IMR-90 (cell line): ENCODE measurements around the gene TGFA. TPM values are rescaled to one million over a fixed set of nuclear protein-coding genes. Genes with fewer than 3 reads are reported as not detected.

Experiments used
- ATAC-seq: fragments of 200-7000 bp; cut with Tn5 transposase; 2 replicates; pipeline ENCODE4 v1.9.1; 2020; ENCODE audit warnings: low read depth, mild to moderate bottlenecking, moderate library complexity
- BruUV-seq: library from RNA; stranded (reverse); fragments of 400-500 nt; replicated peaks from 2 replicates; lab custom pipeline; 2021; lab: Mats Ljungman, UMichigan
- CTCF ChIA-PET: fragments of 300-600 bp; formaldehyde crosslinking; extraction: SDS; loops from one replicate; lab custom pipeline; 2021; ENCODE audit warnings: antibody characterized with exemption; lab: Yijun Ruan, JAX
- POLR2A ChIA-PET: fragments of 300-600 bp; sonication (Branson Sonifier 250); formaldehyde crosslinking; loops from one replicate; lab custom pipeline; 2022; ENCODE audit warnings: antibody characterized with exemption; ENCODE audit not compliant: unreplicated experiment; lab: Charles Lee
- DNase-seq: peaks from one replicate; pipeline ENCODE4 v3.0.0; 2013
- H2AFZ ChIP-seq: replicated peaks from 2 replicates; pipeline ENCODE3; 2013; ENCODE audit warnings: low read length, mild to moderate bottlenecking; ENCODE audit not compliant: poor library complexity
- H2AK5ac ChIP-seq: 2 replicates; pipeline ENCODE4 v1.6.1; 2013; ENCODE audit warnings: low read depth, low read length, inconsistent platforms
- H2AK9ac ChIP-seq: replicated peaks from 2 replicates; pipeline ENCODE3; 2013; ENCODE audit warnings: mild to moderate bottlenecking, low read depth, low read length, moderate library complexity; ENCODE audit not compliant: poor library complexity
- H2BK120ac ChIP-seq: 2 replicates; pipeline ENCODE4 v1.6.1; 2013; ENCODE audit warnings: low read depth, low read length, inconsistent platforms
- H2BK15ac ChIP-seq: 3 replicates; pipeline ENCODE4 v1.6.1; 2013; ENCODE audit warnings: low read depth, low read length, inconsistent platforms
- H2BK20ac ChIP-seq: 2 replicates; pipeline ENCODE4 v1.6.1; 2013; ENCODE audit warnings: low read depth, mild to moderate bottlenecking, inconsistent platforms, low read length, moderate library complexity
- H2BK5ac ChIP-seq: 2 replicates; pipeline ENCODE4 v1.6.1; 2013; ENCODE audit warnings: mild to moderate bottlenecking, low read depth, low read length, inconsistent platforms; ENCODE audit not compliant: poor library complexity, severe bottlenecking
- H3K14ac ChIP-seq: replicated peaks from 2 replicates; pipeline ENCODE4 v1.6.1; 2013; ENCODE audit warnings: low read depth, low read length, inconsistent platforms
- H3K18ac ChIP-seq: 2 replicates; pipeline ENCODE4 v1.6.1; 2013; ENCODE audit warnings: low read depth, low read length, control low read depth
- H3K23ac ChIP-seq: 2 replicates; pipeline ENCODE4 v1.6.1; 2013; ENCODE audit warnings: low read depth, low read length, inconsistent platforms
- H3K27ac ChIP-seq: 2 replicates; pipeline ENCODE4 v1.5.1; 2013; ENCODE audit warnings: mild to moderate bottlenecking, control low read depth, low read length; ENCODE audit not compliant: insufficient read depth
- H3K27me3 ChIP-seq: 2 replicates; pipeline ENCODE4 v1.6.1; 2013; ENCODE audit warnings: low read length; ENCODE audit not compliant: control insufficient read depth, insufficient read depth
- H3K36me3 ChIP-seq: 2 replicates; pipeline ENCODE4 v1.6.1; 2013; ENCODE audit warnings: low read length, mixed read lengths; ENCODE audit not compliant: control insufficient read depth, insufficient read depth
- H3K4ac ChIP-seq: 2 replicates; pipeline ENCODE4 v1.6.1; 2013; ENCODE audit warnings: low read depth, low read length, inconsistent platforms
- H3K4me1 ChIP-seq: 2 replicates; pipeline ENCODE4 v1.6.1; 2013; ENCODE audit warnings: low read length, mixed read lengths; ENCODE audit not compliant: control insufficient read depth, insufficient read depth
- H3K4me2 ChIP-seq: 2 replicates; pipeline ENCODE4 v1.6.1; 2013; ENCODE audit warnings: low read depth, mild to moderate bottlenecking, control low read depth, low read length, moderate library complexity
- H3K4me3 ChIP-seq: 2 replicates; pipeline ENCODE4 v1.5.1; 2013; ENCODE audit warnings: low read depth, mild to moderate bottlenecking, control low read depth, low read length, moderate library complexity; ENCODE audit not compliant: insufficient read depth
- H3K56ac ChIP-seq: 2 replicates; pipeline ENCODE4 v1.6.1; 2013; ENCODE audit warnings: low read length, inconsistent platforms; ENCODE audit not compliant: insufficient read depth; ENCODE audit errors: extremely low read depth
- H3K79me1 ChIP-seq, 2 experiments: 2 replicates each; pipeline ENCODE4 v1.6.1; 2013; ENCODE audit warnings: low read length in 2 of 2, inconsistent platforms in 1 of 2, low read depth in 1 of 2
- H3K9ac ChIP-seq: 2 replicates; pipeline ENCODE4 v1.6.1; 2013; ENCODE audit warnings: low read depth, low read length, control low read depth
- H3K9me1 ChIP-seq: 2 replicates; pipeline ENCODE4 v1.6.1; 2013; ENCODE audit warnings: low read length, inconsistent platforms; ENCODE audit not compliant: insufficient read depth
- H3K9me3 ChIP-seq: 2 replicates; pipeline ENCODE4 v1.6.1; 2013; ENCODE audit warnings: low read length; ENCODE audit not compliant: control insufficient read depth, insufficient read depth
- H4K20me1 ChIP-seq: 2 replicates; pipeline ENCODE4 v1.6.1; 2013; ENCODE audit warnings: low read length, inconsistent platforms; ENCODE audit not compliant: insufficient read depth
- H4K5ac ChIP-seq: 2 replicates; pipeline ENCODE4 v1.6.1; 2013; ENCODE audit warnings: mild to moderate bottlenecking, low read depth, low read length, control low read depth
- H4K8ac ChIP-seq, 2 experiments: 2 replicates each; pipeline ENCODE4 v1.6.1; 2013; ENCODE audit warnings: low read depth in 2 of 2, low read length in 2 of 2, control low read depth in 1 of 2, inconsistent platforms in 1 of 2
- H4K91ac ChIP-seq: 2 replicates; pipeline ENCODE4 v1.6.1; 2013; ENCODE audit warnings: low read depth, low read length, inconsistent platforms; ENCODE audit not compliant: insufficient read depth
- BHLHE40 ChIP-seq: fragments of 150-350 bp; IDR thresholded peaks from 2 replicates; pipeline ENCODE4 v1.6.1; 2016; ENCODE audit warnings: mild to moderate bottlenecking, low read depth, low read length
- CHD1 ChIP-seq: IDR thresholded peaks from 2 replicates; pipeline ENCODE4 v1.6.1; 2012; ENCODE audit warnings: low read depth, low read length, improper control_type of control experiment
- CTCF ChIP-seq: conservative IDR thresholded peaks from 2 replicates; pipeline ENCODE4 v1.5.1; 2012; ENCODE audit warnings: mild to moderate bottlenecking, low read depth, low read length, improper control_type of control experiment
- FOS ChIP-seq: fragments of 150-350 bp; IDR thresholded peaks from 2 replicates; pipeline ENCODE4 v1.6.1; 2016; ENCODE audit warnings: low read depth, low read length
- MAFK ChIP-seq: IDR thresholded peaks from 2 replicates; pipeline ENCODE4 v1.6.1; 2012; ENCODE audit warnings: low read depth, low read length, improper control_type of control experiment
- MAZ ChIP-seq: IDR thresholded peaks from 2 replicates; pipeline ENCODE4 v1.6.1; 2012; ENCODE audit warnings: low read depth, mild to moderate bottlenecking, low read length, improper control_type of control experiment, moderate library complexity, borderline replicate concordance
- RAD21 ChIP-seq: IDR thresholded peaks from 2 replicates; pipeline ENCODE4 v1.6.1; 2012; ENCODE audit warnings: low read length, improper control_type of control experiment
- RFX5 ChIP-seq: IDR thresholded peaks from 2 replicates; pipeline ENCODE4 v1.8.0; 2012; ENCODE audit warnings: low read depth, mild to moderate bottlenecking, low read length, moderate library complexity
- SMC3 ChIP-seq: fragments of 150-350 bp; IDR thresholded peaks from 2 replicates; pipeline ENCODE4 v1.6.1; 2016; ENCODE audit warnings: low read depth, mild to moderate bottlenecking, antibody characterized with exemption, low read length, moderate library complexity
- WGBS, 2 experiments: methylation state at CpG; one replicate each; pipeline versions ENCODE4 v1.1.5 to v1.1.7; 2013; ENCODE audit warnings: missing lambda C conversion rate in 2 of 2; ENCODE audit not compliant: insufficient read length in 1 of 2; ENCODE audit errors: extremely low coverage in 2 of 2; 5-methylcytosine and 5-hydroxymethylcytosine counted together
- dilution Hi-C: fragments of 300-500 bp; cut with HindIII; formaldehyde crosslinking; loops from one replicate; pipeline ENCODE4 v1.14.3; 2018; ENCODE audit warnings: low sequenced_read_pairs; ENCODE audit not compliant: unreplicated experiment
- in situ Hi-C: fragments of 300-500 bp; cut with MboI; formaldehyde crosslinking; loops from 3 replicates; pipeline ENCODE4 v1.14.3; 2019; ENCODE audit warnings: low sequenced_read_pairs, inconsistent platforms, mixed read lengths
- intact Hi-C: fragments of 100-400 bp; cut with micrococcal nuclease; formaldehyde crosslinking; loops from 2 replicates; pipeline ENCODE4 v1.10.0; 2022
- polyA plus RNA-seq, 3 experiments: library from polyadenylated mRNA; depleted of rRNA; stranded (reverse); fragments of >200 nt; gene quantifications; 2 replicates each; pipeline ENCODE4 v1.2.3, GENCODE V29; 2012; ENCODE audit warnings: low replicate concordance in 1 of 3
- total RNA-seq: library from RNA; depleted of rRNA; stranded (reverse); fragments of >200 nt; gene quantifications from 2 replicates; pipeline ENCODE4 v1.2.3, GENCODE V29; 2012

Gene TGFA
- total and polyA plus RNA-seq, 2 of the 4 experiments (the other 2 are of a cell fraction): not detected

GRCh38 chr2:70484086-70484485, 69.5 kb downstream of the TGFA start:
- no peak for ATAC-seq
- dilution Hi-C loops: no loop called here

More at GRCh38 chr2:70484086-70484485, 69.5 kb downstream of the TGFA start:
- CTCF ChIA-PET: no interaction called here
- no peak overlapping the region for H3K9ac ChIP-seq
- no peak overlapping the region for H3K4me2 ChIP-seq
- no peaks in the 10 kb centered on the region for H3K4me1 ChIP-seq
- no peak overlapping the region for H4K5ac ChIP-seq
- no peak overlapping the region for H2BK5ac ChIP-seq
- no peaks in the 10 kb centered on the region for H4K20me1 ChIP-seq
- no peak overlapping the region for H3K56ac ChIP-seq
- in situ Hi-C loops: no loop called here
- no peak overlapping the region for H4K8ac ChIP-seq
- H3K27ac ChIP-seq: no peak overlapping the region
- no peak overlapping the region for H2AK5ac ChIP-seq
- no peaks in the 10 kb centered on the region for H3K36me3 ChIP-seq
- H4K91ac ChIP-seq: no peak overlapping the region
- no peak overlapping the region for H2BK20ac ChIP-seq
- H3K9me1 ChIP-seq: no peaks in the 10 kb centered on the region
- H3K23ac ChIP-seq: no peak overlapping the region
- POLR2A ChIA-PET: no interaction called here
- H3K27me3 ChIP-seq: no peaks in the 10 kb centered on the region; the same call in none of the 2 replicates
- intact Hi-C loops: no loop called here
- no peak overlapping the region for H2AFZ ChIP-seq
- no CpG with 5 or more reads among the region's 1 CpG for WGBS, 2 experiments
- no peak for DNase-seq
- H2BK15ac ChIP-seq: no peak overlapping the region
- no peaks in the 10 kb centered on the region for H3K79me1 ChIP-seq
- no peak overlapping the region for H3K14ac ChIP-seq
- H3K9me3 ChIP-seq: no peaks in the 10 kb centered on the region
- no peak overlapping the region for H3K4ac ChIP-seq
- H2BK120ac ChIP-seq: no peak overlapping the region
- no peak overlapping the region for H3K18ac ChIP-seq
- no peak overlapping the region for H2AK9ac ChIP-seq
- H3K4me3 ChIP-seq: no peak overlapping the region
- no TSS peak for BruUV-seq
- TF ChIP-seq FOS (no peak), CTCF (no peak), BHLHE40 (no peak), SMC3 (no peak), MAZ (no peak), RFX5 (no peak), CHD1 (no peak), MAFK (no peak), RAD21 (no peak)
